Progenitor cell of endocrine pancreas (in vitro differentiated cells): Measurements from ENCODE around the gene TARS2. TPM values are rescaled to one million over a fixed set of nuclear protein-coding genes. Genes with fewer than 3 reads are reported as not detected.

Source experiments
- DNase-seq: peaks from one replicate; pipeline ENCODE4 v3.0.0; 2021; ENCODE audit warnings: low spot score; ENCODE audit not compliant: unreplicated experiment
- H3K27ac Mint-ChIP-seq: 2 replicates; pipeline ENCODE4 v1.8.0; 2021; ENCODE audit warnings: mild to moderate bottlenecking, moderate library complexity, mixed read lengths
- H3K27me3 Mint-ChIP-seq: 2 replicates; pipeline ENCODE4 v1.8.0; 2021; ENCODE audit warnings: mixed read lengths
- H3K36me3 Mint-ChIP-seq: 2 replicates; pipeline ENCODE4 v1.8.0; 2022; ENCODE audit warnings: mixed read lengths; ENCODE audit not compliant: insufficient read depth
- H3K4me1 Mint-ChIP-seq: 2 replicates; pipeline ENCODE4 v1.8.0; 2021; ENCODE audit warnings: low read depth, mixed read lengths
- H3K4me3 Mint-ChIP-seq: 2 replicates; pipeline ENCODE4 v1.8.0; 2021; ENCODE audit warnings: low read depth, mild to moderate bottlenecking, moderate library complexity, mixed read lengths
- H3K9me3 Mint-ChIP-seq: 2 replicates; pipeline ENCODE4 v1.8.0; 2021; ENCODE audit warnings: low read depth, mixed read lengths
- CTCF ChIP-seq: fragments of 200-600 bp; sonication (generic); IDR thresholded peaks from one replicate; pipeline ENCODE4 v1.5.0; 2021; ENCODE audit warnings: antibody characterized with exemption, mild to moderate bottlenecking; ENCODE audit not compliant: unreplicated experiment
- total RNA-seq: library from RNA; stranded (reverse); gene quantifications from 2 replicates; pipeline ENCODE4 v1.2.1, GENCODE V29; 2021

The TARS2 gene
- total RNA-seq, 1 donor from 2014 or later: 30.8 TPM

DNA sequence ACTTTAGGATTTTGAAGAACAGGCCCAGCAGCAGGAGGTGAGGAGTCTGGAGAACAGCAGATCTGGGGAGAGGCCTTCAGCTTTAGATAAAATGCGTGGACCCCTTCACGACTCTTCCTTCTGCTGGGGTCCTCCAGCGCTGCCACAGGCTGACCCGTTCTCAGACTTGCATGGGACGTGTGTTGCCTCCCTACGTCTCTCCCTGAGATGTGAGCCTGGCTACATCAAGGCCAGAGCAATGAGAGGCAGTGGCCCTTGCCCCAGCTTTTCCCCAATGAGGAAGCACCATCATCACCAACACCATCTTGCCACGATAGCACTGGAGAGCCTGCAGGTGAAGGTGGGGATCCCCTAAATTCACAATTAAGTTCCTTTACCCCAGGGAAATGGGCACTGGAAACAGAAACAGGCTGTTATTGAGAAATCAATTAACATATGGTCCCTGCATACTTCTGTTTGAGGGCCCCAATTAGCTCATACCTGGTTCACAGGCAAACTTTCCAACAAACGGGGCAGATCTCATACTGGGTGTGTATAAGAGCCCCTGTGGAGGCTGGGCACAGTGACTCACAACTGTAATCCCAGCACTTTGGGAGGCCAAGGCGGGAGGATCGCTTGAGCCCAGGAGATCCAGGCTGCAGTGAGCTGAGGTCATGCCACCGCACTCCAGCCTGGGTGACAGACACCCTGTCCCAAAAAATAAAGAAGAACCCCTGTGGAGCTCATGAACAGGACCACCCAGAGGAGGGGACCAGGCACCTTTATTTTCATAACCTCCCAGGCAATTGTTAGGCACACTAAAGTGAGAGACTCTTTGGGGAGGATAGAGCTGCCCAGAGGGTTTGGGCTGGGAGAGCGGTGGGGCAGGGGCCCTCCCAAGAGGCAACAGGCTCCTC is 49.9 kb downstream of the TARS2 start:
- no peak for TF ChIP-seq CTCF
- H3K9me3 Mint-ChIP-seq: no peaks in the 10 kb centered on the region
- peak overlapping the region; percentile 59 for H3K27ac Mint-ChIP-seq
- H3K27me3 Mint-ChIP-seq: no peaks in the 10 kb centered on the region
- H3K4me3 Mint-ChIP-seq: no peak overlapping the region
- DNase-seq: no peak
- H3K36me3 Mint-ChIP-seq: no peaks in the 10 kb centered on the region
- H3K4me1 Mint-ChIP-seq: peaks cover 17% of the 10 kb centered on the region

GRCh38 chr1:150537732-150538684 is 50.8 kb downstream of the TARS2 start:
- peak overlapping the region; percentile 81 for H3K27ac Mint-ChIP-seq
- peaks cover 8% of the 10 kb centered on the region for H3K4me1 Mint-ChIP-seq
- no peaks in the 10 kb centered on the region for H3K27me3 Mint-ChIP-seq
- no peak overlapping the region for H3K4me3 Mint-ChIP-seq
- no peak for TF ChIP-seq CTCF
- H3K36me3 Mint-ChIP-seq: no peaks in the 10 kb centered on the region
- no peak for DNase-seq
- H3K9me3 Mint-ChIP-seq: no peaks in the 10 kb centered on the region

DNA sequence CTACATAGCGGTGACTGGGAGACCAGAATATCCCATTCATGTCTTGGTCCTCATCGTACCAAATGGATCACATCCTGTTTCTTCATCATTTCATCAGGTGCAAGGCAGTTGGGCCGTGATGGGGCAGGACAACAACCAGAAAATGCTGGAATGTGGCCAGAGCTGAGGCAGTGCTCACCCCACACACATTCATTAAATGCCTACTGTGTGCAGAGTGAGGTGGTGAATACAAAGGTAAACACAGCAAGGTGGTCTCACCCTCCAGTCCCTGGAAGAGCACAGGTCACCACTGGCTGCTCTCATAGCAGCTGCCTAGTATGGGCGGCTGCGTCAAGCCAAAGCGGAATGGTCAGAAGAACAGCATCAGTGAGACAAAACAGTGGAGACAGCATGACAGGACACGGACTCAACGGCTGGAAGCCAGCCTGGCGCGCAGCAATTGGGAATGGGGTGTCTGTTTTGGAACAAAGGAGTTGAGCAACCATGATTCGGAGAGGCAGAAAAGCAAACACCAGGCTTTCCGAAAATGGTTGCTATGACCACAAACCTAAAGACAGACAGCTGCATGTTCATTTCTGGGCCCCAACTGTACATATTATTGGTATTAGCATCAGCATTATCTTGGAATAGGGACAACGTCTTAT is 56.4 kb downstream of the TARS2 start:
- peaks cover 13% of the 10 kb centered on the region for H3K4me1 Mint-ChIP-seq
- TF ChIP-seq CTCF: no peak
- H3K36me3 Mint-ChIP-seq: no peaks in the 10 kb centered on the region
- DNase-seq: no peak
- no peak overlapping the region for H3K4me3 Mint-ChIP-seq
- H3K27me3 Mint-ChIP-seq: peaks cover 3% of the 10 kb centered on the region
- H3K9me3 Mint-ChIP-seq: no peaks in the 10 kb centered on the region
- H3K27ac Mint-ChIP-seq: peak overlapping the region; percentile 63

- H3K4me1 Mint-ChIP-seq: peaks cover 13% of the 10 kb centered on the region
- TF ChIP-seq CTCF: no peak
- no peaks in the 10 kb centered on the region for H3K9me3 Mint-ChIP-seq
- H3K4me3 Mint-ChIP-seq: no peak overlapping the region
- DNase-seq: no peak
- H3K36me3 Mint-ChIP-seq: no peaks in the 10 kb centered on the region
- H3K27me3 Mint-ChIP-seq: peaks cover 3% of the 10 kb centered on the region
- H3K27ac Mint-ChIP-seq: no peak overlapping the region
Observed at GRCh38 chr1:150544204-150544603, 57.0 kb downstream of the TARS2 start.

- H3K4me1 Mint-ChIP-seq: peaks cover 17% of the 10 kb centered on the region
- H3K27ac Mint-ChIP-seq: no peak overlapping the region
- no peak for DNase-seq
- peaks cover 9% of the 10 kb centered on the region for H3K27me3 Mint-ChIP-seq
- no peaks in the 10 kb centered on the region for H3K36me3 Mint-ChIP-seq
- no peaks in the 10 kb centered on the region for H3K9me3 Mint-ChIP-seq
- TF ChIP-seq CTCF: no peak
- no peak overlapping the region for H3K4me3 Mint-ChIP-seq
Observed at GRCh38 chr1:150545486-150546032, 58.3 kb downstream of the TARS2 start.
